GM19238 (cell line): ENCODE measurements around the gene DIPK1B.

Source experiments
- DNase-seq: peaks from one replicate; pipeline ENCODE4 v3.0.0; 2011; ENCODE audit warnings: low spot score; ENCODE audit not compliant: insufficient read length

DIPK1B gene

DNA sequence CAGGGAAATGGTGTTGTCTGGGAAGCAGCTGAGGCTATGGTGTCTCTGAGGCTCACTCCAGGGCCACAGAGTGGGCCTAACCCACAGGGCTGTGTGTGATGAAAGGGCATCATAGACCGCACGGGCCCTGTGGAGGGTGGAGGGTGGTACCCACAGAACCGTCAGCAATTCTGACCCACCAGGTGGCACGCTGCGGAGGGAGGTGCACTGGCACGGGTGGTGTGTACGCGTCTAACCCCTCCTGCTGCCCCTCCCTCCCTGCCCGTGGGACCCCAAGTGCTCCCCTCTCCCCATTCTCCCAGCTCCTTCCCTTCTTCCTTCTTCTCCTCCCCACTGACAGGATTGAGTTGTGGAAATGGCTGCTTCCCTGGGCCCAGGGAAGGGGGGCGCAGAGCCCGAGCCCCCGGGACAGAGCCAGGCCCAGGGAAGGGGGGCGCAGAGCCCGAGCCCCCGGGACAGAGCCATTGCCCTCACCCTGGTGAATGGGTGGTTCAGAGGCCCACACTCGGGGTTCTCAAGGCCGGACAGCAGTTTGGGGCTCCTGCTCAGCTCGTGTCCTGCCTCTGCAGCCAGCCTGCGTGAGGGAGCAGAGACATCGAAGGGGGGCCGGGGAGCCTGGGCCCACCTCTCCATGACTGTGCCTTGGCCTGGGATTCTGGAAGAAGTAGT is 23.6 kb downstream of the DIPK1B start:
- no peak for DNase-seq

- no peak for DNase-seq
These were observed 26.6 kb downstream of the DIPK1B start for GRCh38 chr9:136738960-136739359.

DNA sequence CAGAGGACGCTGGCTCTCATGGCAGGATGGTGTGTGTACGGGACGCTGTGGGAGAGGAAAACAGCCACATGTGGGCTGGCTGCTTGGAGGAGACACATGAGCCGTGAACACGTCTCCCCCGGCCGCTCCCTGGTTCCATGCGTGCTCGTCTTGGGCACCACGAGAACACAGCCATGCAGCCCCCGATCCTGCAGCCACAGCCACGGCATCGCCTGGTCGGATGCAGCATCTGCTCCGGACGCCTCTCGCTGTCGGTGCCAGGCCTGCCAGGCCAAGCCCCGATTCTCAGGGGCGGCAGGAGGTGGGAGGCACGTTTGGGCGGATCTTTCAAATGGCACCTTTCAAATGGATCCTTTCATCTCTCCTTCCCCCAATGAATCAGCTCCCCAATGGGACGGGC is 27.1 kb downstream of the DIPK1B start:
- no peak for DNase-seq

DNA sequence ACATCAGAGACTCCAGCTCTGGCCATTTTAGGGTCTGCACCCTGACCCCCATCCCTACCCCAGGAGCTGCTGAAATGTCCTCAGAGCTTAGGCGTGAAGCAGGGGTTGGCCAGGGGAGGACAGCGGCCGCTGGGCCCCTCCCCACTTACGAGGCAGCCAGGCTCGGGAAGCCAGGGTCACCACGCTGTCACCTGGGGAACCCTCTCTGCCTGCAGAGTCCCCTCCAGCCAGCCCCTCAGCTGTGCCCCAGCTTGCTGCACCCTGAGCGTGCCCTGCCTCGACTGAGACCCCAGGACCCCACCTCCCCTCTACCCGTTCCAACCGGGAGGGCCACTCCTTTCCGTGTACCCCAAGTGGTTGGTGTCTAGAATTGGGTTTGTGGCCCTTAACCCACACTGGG is 27.7 kb downstream of the DIPK1B start:
- DNase-seq = no peak

GRCh38 chr9:136740491-136740890 is 28.1 kb downstream of the DIPK1B start:
- DNase-seq = no peak

- DNase-seq = no peak
These were observed 28.9 kb downstream of the DIPK1B start for GRCh38 chr9:136740971-136741882.

- DNase-seq = no peak
These were observed 29.7 kb downstream of the DIPK1B start for GRCh38 chr9:136741883-136742571.

DNA sequence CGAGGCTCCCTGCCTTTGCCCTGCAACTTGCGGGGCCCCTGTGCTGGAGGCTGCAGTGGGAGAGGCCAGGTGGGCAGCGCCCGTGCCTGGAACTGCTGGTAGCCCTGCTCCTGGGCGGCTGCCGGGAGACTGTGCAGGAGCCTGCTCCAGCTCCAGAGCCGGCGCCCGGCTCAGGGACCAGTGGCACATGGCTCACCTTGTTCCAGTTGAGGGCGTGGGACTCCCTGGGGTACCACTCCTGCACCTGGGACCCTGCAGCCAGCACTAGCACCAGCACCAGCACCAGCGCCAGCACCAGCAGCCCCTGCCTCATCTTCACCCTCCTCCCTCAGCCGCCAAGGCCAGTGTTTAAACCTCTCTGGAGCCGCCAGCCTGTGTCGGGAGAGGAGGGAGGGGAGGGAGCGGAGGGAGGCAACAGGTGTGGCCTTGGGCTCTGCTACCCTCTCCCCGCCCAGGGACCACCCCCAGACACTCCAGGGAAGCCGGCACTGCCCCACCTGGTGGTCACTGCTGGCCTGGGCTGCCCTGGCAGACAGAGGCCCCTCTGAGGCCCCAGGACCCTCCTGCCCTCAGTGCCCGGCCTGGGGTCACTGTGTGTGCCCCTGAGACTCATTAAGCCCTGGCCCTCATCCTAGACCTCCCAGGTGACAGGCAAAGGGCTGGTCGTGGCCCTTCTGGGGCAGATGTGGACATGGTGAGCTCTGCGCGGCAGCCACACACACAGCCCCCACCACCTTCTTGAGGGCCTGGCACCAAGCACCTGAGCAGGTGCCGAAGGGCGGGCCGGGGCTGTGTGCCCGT is 30.4 kb downstream of the DIPK1B start, which contains the start of gene LCN10:
LCN10 (minus strand) TSS at position 350 of the 801 bp plus-strand sequence; CDS start at position 313, 37 bp downstream.
- DNase-seq = no peak

DNA sequence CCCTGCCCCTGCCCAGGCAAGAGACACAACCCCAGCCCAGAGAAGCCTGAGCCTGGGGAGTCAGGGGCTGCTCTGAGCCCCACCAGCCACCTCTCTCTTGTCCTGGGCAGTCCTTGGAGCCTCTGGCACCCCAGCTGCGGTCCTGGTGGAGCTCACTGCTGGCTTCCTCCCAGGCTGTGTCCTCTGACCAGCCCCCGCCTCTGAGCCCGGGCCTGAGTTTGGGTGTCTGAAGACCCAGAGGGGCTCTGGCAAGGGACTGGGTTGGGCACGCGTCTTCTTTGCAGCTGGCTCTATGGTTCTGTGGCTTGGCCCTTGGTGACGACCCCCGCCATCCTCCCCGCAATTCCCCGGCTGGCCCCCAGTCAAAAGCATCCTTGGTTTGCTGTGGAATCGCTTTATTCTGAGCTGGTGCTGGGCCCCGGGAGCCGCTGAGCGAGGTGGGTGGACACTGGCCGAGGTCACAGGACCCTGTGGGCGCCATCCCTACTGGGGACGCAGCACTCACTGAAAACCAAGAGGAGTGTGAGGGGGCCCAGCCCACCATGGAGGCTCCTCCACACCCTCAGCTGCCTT is 31.4 kb downstream of the DIPK1B start:
- DNase-seq = no peak

- no peak for DNase-seq
These were observed 32.4 kb downstream of the DIPK1B start for GRCh38 chr9:136744773-136745172.

- no peak for DNase-seq
These were observed 33.2 kb downstream of the DIPK1B start for GRCh38 chr9:136745389-136746154.

GRCh38 chr9:136746155-136746490 is 33.8 kb downstream of the DIPK1B start:
- no peak for DNase-seq

GRCh38 chr9:136746621-136747020 is 34.2 kb downstream of the DIPK1B start:
- DNase-seq = no peak

- DNase-seq = no peak
These were observed 35.0 kb downstream of the DIPK1B start for GRCh38 chr9:136747161-136748060.

GRCh38 chr9:136748201-136748600 is 35.8 kb downstream of the DIPK1B start, which contains the start of gene LCN6:
Gene LCN6 (minus strand): TSS chr9:136748525. CDS start chr9:136748483, 42 bp downstream.
- DNase-seq = no peak

DNA sequence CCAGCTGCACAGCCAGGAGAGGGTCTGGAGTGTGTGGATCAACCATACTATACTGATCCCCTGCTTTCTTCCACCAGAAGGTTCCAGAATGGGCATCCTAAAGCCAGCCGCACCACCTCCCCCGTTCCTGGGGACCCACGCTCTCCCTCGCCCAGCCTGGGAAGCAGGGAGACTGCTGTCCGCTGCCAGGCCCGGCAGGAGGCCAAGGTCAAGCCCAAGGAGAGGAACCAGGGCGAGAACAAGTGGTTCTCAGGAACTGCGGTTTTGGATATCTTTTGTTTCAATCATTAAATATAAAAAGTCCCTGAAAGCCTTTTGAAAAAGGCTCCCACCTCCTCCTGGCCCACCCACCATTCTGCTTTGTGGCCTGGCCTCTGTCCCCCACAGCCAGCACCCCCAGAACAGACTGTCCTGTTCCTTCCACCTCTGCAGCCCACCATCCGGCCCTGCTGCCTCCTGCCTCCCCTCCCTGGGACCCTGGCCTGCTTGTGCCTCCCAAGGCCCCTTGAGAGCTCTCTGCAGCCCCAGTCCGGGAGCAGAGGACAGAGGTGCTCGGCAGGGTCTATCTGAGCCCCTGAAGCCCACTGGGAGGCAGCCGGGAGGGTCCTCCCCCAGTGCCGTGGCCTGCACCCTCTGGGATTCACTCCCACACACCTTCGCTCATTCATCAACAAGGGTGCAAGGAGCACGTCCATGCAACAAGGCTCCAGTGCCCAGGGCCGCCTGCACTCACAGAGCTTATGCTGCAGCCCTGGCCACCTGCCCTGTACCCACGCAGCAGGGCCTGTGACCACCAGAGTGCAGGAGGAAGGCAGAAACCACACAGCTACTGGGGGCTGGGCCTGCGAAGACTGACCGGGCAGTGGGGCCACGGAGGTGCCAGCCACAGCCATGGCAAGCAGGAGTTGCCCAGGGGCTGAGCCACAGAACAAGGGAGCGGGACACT is 36.6 kb downstream of the DIPK1B start:
- no peak for DNase-seq

- DNase-seq = no peak
These were observed 38.2 kb downstream of the DIPK1B start for GRCh38 chr9:136750526-136750925.

DNA sequence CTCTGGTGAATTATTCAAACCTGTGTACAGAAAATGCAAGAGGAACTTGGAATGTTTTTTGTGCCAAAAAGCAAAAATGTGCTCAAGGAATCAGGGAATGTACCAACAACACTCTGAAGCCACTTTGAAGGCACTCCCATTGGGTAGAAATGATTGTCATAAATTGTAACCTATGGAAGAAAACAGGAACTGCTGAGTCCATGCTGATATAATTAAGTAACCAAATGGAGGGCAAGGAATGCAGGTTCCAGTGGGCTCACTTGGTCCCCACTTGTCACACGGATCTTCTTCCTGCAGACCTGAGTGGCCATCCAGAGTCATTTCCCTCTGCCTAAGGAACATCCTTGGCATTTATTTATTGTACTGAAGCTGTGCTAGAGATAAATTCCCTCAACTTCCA is 38.9 kb downstream of the DIPK1B start:
- no peak for DNase-seq
